Tibial nerve (tissue), 3 donors: ENCODE measurements around the gene HLCS.

Experiments
- CTCF ChIP-seq, 5 experiments: fragments of 200-600 bp in 3 of 5; fragments of 450-650 bp in 2 of 5; sonication (generic) in 3 of 5; IDR thresholded peaks; one replicate each; pipeline ENCODE4 v1.5.1; 2016 to 2019; ENCODE audit warnings: antibody characterized with exemption in 5 of 5, mild to moderate bottlenecking in 3 of 5, moderate library complexity in 2 of 5
- POLR2A ChIP-seq, 2 donors: fragments of 450-650 bp; IDR thresholded peaks; one replicate each; pipeline ENCODE4 v1.6.1; 2017; ENCODE audit warnings: antibody characterized with exemption in 2 of 2, mild to moderate bottlenecking in 2 of 2, moderate library complexity in 2 of 2

GRCh38 chr21:36955783-36956182, 10.7 kb downstream of the HLCS start:
- TF ChIP-seq POLR2A (IDR thresholded peaks at IDR 0.05) = no peak
- no peak for TF ChIP-seq CTCF (IDR thresholded peaks at IDR 0.05)
